Measurements from ENCODE around the gene TUBA1A.
"Not testable (repeated sequence)": the region's sequence is repeated elsewhere in the genome, so short reads cannot be mapped to it uniquely, and the experiment has no call there.

The TUBA1A gene

GRCh38 chr12:49219417-49220026 is 30.6 kb upstream of the TUBA1A start:
- TF ChIP-seq CTCF (conservative IDR thresholded peaks at IDR 0.05): no peak
- no peak overlapping the region for H3K27ac ChIP-seq

GRCh38 chr12:49212572-49212971 is 23.7 kb upstream of the TUBA1A start:
- TF ChIP-seq CTCF (conservative IDR thresholded peaks at IDR 0.05): no peak
- H3K27ac ChIP-seq: no peak overlapping the region

GRCh38 chr12:49210703-49211102 is 21.8 kb upstream of the TUBA1A start:
- not testable (repeated sequence) for H3K27ac ChIP-seq

GRCh38 chr12:49208676-49209075 is 19.8 kb upstream of the TUBA1A start:
- no peak overlapping the region for H3K27ac ChIP-seq
- no peak for TF ChIP-seq CTCF (conservative IDR thresholded peaks at IDR 0.05)

GRCh38 chr12:49208146-49208545 is 19.3 kb upstream of the TUBA1A start:
- no peak for TF ChIP-seq CTCF (conservative IDR thresholded peaks at IDR 0.05)

GRCh38 chr12:49206389-49206788 is 17.5 kb upstream of the TUBA1A start:
- no peak overlapping the region for H3K27ac ChIP-seq
- no peak for TF ChIP-seq CTCF (conservative IDR thresholded peaks at IDR 0.05)

More at GRCh38 chr12:49208146-49208545, 19.3 kb upstream of the TUBA1A start:
- no peak overlapping the region for H3K27ac ChIP-seq

GRCh38 chr12:49201595-49202295 is 12.9 kb upstream of the TUBA1A start:
- no peak for TF ChIP-seq CTCF (conservative IDR thresholded peaks at IDR 0.05)
- H3K27ac ChIP-seq: no peak overlapping the region

- no peak overlapping the region for H3K27ac ChIP-seq
- no peak for TF ChIP-seq CTCF (conservative IDR thresholded peaks at IDR 0.05)
Observed at GRCh38 chr12:49200919-49201594, 12.2 kb upstream of the TUBA1A start.

All from VCaP (cell line).